ENCODE data around the gene GPX6.
"Not testable (repeated sequence)": the region's sequence is repeated elsewhere in the genome, so short reads cannot be mapped to it uniquely, and the experiment has no call there.

- TF ChIP-seq, protein P1, sequence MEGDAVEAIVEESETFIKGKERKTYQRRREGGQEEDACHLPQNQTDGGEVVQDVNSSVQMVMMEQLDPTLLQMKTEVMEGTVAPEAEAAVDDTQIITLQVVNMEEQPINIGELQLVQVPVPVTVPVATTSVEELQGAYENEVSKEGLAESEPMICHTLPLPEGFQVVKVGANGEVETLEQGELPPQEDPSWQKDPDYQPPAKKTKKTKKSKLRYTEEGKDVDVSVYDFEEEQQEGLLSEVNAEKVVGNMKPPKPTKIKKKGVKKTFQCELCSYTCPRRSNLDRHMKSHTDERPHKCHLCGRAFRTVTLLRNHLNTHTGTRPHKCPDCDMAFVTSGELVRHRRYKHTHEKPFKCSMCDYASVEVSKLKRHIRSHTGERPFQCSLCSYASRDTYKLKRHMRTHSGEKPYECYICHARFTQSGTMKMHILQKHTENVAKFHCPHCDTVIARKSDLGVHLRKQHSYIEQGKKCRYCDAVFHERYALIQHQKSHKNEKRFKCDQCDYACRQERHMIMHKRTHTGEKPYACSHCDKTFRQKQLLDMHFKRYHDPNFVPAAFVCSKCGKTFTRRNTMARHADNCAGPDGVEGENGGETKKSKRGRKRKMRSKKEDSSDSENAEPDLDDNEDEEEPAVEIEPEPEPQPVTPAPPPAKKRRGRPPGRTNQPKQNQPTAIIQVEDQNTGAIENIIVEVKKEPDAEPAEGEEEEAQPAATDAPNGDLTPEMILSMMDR (IDR thresholded peaks at IDR 0.05 in 8 of 11, conservative IDR thresholded peaks at IDR 0.05 in 3 of 11): not testable (repeated sequence)
- not testable (repeated sequence) for TF ChIP-seq POLR2A (IDR thresholded peaks at IDR 0.05)
Measured at GRCh38 chr6:28547003-28547402, 31.4 kb upstream of the GPX6 start.

Measured in spleen (tissue), 7 donors.